Loucy (cell line): ENCODE data around the gene SAMD4B.

Source experiments
- H2AFZ ChIP-seq: fragments of 200-600 bp; sonication (generic); 2 replicates; pipeline ENCODE4 v1.6.0; 2016; ENCODE audit warnings: antibody characterized with exemption, mild to moderate bottlenecking, low read length, moderate library complexity
- H3F3A ChIP-seq: fragments of 200-600 bp; 2 replicates; pipeline ENCODE4 v1.6.0; 2016; ENCODE audit warnings: antibody characterized with exemption, low read depth, mild to moderate bottlenecking
- H3K27me3 ChIP-seq: fragments of 200-600 bp; sonication (generic); 2 replicates; pipeline ENCODE4 v1.6.1; 2014; ENCODE audit warnings: low read length, mild to moderate bottlenecking; ENCODE audit not compliant: insufficient read depth, poor library complexity, severe bottlenecking
- H3K36me3 ChIP-seq: fragments of 200-600 bp; sonication (generic); 2 replicates; pipeline ENCODE4 v1.6.1; 2016; ENCODE audit warnings: low read length; ENCODE audit not compliant: insufficient read depth
- H3K4me1 ChIP-seq: fragments of 200-600 bp; sonication (generic); 2 replicates; pipeline ENCODE4 v1.5.1; 2014; ENCODE audit warnings: low read length, mild to moderate bottlenecking; ENCODE audit not compliant: insufficient read depth, poor library complexity, severe bottlenecking
- H3K4me2 ChIP-seq: fragments of 200-600 bp; sonication (generic); 2 replicates; pipeline ENCODE4 v1.6.0; 2014; ENCODE audit warnings: antibody characterized with exemption, low read length, low read depth, mild to moderate bottlenecking; ENCODE audit not compliant: poor library complexity, severe bottlenecking
- H3K4me3 ChIP-seq: fragments of 200-600 bp; sonication (generic); 2 replicates; pipeline ENCODE4 v1.5.1; 2014; ENCODE audit warnings: low read length, mild to moderate bottlenecking, mixed read lengths; ENCODE audit not compliant: poor library complexity, severe bottlenecking
- H3K79me2 ChIP-seq: fragments of 200-600 bp; sonication (generic); 2 replicates; pipeline ENCODE4 v1.6.1; 2014; ENCODE audit warnings: low read length; ENCODE audit not compliant: insufficient read depth
- H3K9ac ChIP-seq: fragments of 200-600 bp; sonication (generic); 2 replicates; pipeline ENCODE4 v1.6.0; 2014; ENCODE audit warnings: mild to moderate bottlenecking, low read depth, low read length, moderate library complexity; ENCODE audit not compliant: poor library complexity, severe bottlenecking
- H3K9me2 ChIP-seq: fragments of 200-600 bp; sonication (generic); replicated peaks from 2 replicates; pipeline ENCODE4 v1.6.1; 2016; ENCODE audit warnings: low read depth, low read length, mixed read lengths
- H3K9me3 ChIP-seq: fragments of 200-600 bp; sonication (generic); 2 replicates; pipeline ENCODE4 v1.6.1; 2014; ENCODE audit warnings: mild to moderate bottlenecking, antibody characterized with exemption, low read length, low read depth; ENCODE audit not compliant: insufficient read depth
- H4K20me1 ChIP-seq: fragments of 200-600 bp; sonication (generic); 2 replicates; pipeline ENCODE4 v1.6.0; 2014; ENCODE audit warnings: antibody characterized with exemption, low read length, mild to moderate bottlenecking; ENCODE audit not compliant: insufficient read depth, poor library complexity, severe bottlenecking
- EZH2phosphoT487 ChIP-seq: fragments of 200-600 bp; IDR thresholded peaks from 2 replicates; pipeline ENCODE4 v1.6.1; 2018; ENCODE audit warnings: antibody characterized with exemption, mild to moderate bottlenecking, moderate library complexity, borderline replicate concordance
- TF ChIP-seq, protein P1 (sequence below): fragments of 200-600 bp; sonication (generic); conservative IDR thresholded peaks from 2 replicates; pipeline ENCODE4 v1.5.1; 2014; ENCODE audit warnings: mild to moderate bottlenecking, antibody characterized with exemption, low read length

SAMD4B gene

DNA sequence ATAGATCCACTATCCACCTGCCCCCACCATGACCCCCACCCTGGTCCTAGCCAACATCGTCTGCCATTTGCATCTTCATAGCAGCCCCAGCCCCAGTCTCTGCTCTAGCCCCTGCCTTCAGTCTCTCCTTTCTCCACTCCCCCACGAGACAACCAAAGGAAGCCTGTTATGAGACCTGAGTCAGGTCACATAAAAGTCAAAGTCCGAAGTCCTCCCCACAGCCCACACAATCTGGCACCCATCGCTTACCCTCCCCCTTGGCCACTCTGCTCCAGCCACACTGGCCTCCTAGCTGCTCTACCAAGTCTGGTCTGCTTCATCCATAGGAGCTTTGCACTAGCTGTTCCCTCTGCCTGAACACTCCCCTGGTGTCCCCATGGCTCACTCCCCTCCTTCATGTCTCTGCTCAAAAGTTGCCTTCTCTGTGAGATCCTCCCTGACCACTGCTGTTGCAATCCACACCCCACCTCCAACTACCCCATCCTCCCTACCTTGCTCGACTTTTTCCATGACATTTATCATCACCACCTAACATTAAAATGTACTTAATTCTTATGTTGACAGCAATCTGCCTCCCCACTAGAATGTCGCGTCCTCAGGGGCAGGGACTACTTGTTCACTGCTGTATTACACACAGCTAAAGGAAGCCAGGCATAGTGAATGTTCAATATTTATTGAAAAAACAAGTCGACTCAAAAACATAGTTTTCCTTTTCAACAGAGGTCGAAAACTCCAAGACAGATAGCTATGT lies 69.0 kb downstream of the SAMD4B start:
- no peaks in the 10 kb centered on the region for H3K9me2 ChIP-seq
- no peak overlapping the region for H2AFZ ChIP-seq
- H3K36me3 ChIP-seq, result no peaks in the 10 kb centered on the region; the same call in 1 of the 2 replicates
- peaks cover 3% of the 10 kb centered on the region for H3F3A ChIP-seq
- peaks cover 5% of the 10 kb centered on the region for H3K27me3 ChIP-seq
- H3K9me3 ChIP-seq, result no peaks in the 10 kb centered on the region
- H3K79me2 ChIP-seq, result peaks cover 76% of the 10 kb centered on the region
- TF ChIP-seq, protein P1, sequence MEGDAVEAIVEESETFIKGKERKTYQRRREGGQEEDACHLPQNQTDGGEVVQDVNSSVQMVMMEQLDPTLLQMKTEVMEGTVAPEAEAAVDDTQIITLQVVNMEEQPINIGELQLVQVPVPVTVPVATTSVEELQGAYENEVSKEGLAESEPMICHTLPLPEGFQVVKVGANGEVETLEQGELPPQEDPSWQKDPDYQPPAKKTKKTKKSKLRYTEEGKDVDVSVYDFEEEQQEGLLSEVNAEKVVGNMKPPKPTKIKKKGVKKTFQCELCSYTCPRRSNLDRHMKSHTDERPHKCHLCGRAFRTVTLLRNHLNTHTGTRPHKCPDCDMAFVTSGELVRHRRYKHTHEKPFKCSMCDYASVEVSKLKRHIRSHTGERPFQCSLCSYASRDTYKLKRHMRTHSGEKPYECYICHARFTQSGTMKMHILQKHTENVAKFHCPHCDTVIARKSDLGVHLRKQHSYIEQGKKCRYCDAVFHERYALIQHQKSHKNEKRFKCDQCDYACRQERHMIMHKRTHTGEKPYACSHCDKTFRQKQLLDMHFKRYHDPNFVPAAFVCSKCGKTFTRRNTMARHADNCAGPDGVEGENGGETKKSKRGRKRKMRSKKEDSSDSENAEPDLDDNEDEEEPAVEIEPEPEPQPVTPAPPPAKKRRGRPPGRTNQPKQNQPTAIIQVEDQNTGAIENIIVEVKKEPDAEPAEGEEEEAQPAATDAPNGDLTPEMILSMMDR, result no peak
- TF ChIP-seq EZH2phosphoT487, result no peak
- H3K4me1 ChIP-seq, result peaks cover 44% of the 10 kb centered on the region
- peaks cover 48% of the 10 kb centered on the region for H4K20me1 ChIP-seq
- peak overlapping the region; percentile 93 for H3K4me3 ChIP-seq
- H3K4me2 ChIP-seq, result peak overlapping the region; percentile 97
- peak overlapping the region; percentile 94 for H3K9ac ChIP-seq

DNA sequence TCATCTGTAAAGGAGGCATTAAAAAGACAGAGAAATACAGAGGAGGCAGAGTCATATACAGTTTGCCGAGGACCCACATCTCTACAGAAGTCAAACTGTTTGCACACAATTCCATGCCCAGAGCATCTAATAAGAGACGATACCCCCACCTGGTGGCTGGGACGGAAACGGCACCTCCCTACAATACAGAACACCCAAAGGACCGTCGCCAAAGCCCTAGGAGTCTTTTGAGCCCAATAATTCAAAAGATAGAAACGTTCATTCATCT lies 69.5 kb downstream of the SAMD4B start:
- H3K9ac ChIP-seq, result peak overlapping the region; percentile 94
- peaks cover 3% of the 10 kb centered on the region for H3F3A ChIP-seq
- peaks cover 81% of the 10 kb centered on the region for H3K79me2 ChIP-seq
- no peaks in the 10 kb centered on the region; the same call in 1 of the 2 replicates for H3K36me3 ChIP-seq
- H3K4me1 ChIP-seq, result peaks cover 45% of the 10 kb centered on the region
- peaks cover 5% of the 10 kb centered on the region for H3K27me3 ChIP-seq
- H3K4me3 ChIP-seq, result peak overlapping the region; percentile 93
- peaks cover 49% of the 10 kb centered on the region for H4K20me1 ChIP-seq
- no peaks in the 10 kb centered on the region for H3K9me3 ChIP-seq
- H3K9me2 ChIP-seq, result no peaks in the 10 kb centered on the region
- peak overlapping the region; percentile 97 for H3K4me2 ChIP-seq
- no peak overlapping the region for H2AFZ ChIP-seq
- TF ChIP-seq, protein P1, result peak; percentile 99
- TF ChIP-seq EZH2phosphoT487, result no peak

DNA sequence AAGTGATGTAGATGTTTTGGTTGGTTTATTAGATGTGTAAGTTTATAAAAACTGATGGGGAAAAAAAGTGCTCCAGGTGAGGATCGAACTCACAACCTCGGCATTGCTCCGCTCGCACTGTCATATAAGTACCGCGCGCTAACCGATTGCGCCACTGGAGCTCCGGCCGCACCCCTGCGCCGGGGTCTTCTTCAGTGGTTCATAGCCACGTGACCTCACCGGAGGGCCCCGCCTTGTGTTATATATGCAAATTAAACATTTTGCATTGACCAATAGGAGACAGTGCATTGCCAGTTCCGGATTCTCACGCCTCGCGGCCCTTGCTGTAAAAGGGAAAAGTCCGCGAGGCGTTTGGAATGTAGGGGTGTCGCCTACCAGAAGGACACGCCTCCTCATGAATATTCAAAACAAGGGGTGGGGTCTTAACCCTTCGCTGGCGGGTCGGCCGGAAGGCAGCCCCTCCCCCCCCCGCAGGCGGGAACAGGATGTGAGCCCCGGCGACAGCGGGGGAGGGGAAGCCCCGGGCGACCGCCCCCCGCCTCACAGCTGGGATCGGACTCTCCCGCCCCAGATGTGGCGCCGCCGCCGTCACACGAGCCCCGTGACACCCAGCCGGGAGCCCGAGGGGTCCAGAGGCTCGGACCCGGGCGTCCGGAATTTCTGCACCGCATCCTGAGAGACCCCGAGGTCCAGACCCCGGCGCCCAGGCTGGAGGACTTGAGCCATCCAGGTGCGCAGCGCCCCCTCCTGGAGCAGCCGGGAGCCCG lies 70.1 kb downstream of the SAMD4B start, which contains the start of gene PLEKHG2:
TSS of gene PLEKHG2 (plus strand) at position 570 of the 767 bp plus-strand sequence. CDS start 1,418 bp downstream, outside the sequence.
- Histone ChIP-seq H3K9me3 (no peaks in the 10 kb centered on the region), H3K4me2 (peak within 1 kb of the TSS; percentile 97), H3K9me2 (no peaks in the 10 kb centered on the region), H3K79me2 (peaks cover 82% of the 10 kb centered on the region), H3K36me3 (no peaks in the 10 kb centered on the region; the same call in 1 of the 2 replicates), H3K27me3 (peaks cover 5% of the 10 kb centered on the region), H2AFZ (peak within 1 kb of the TSS; percentile 76), H3F3A (no peaks in the 10 kb centered on the region), H4K20me1 (peaks cover 48% of the 10 kb centered on the region), H3K4me3 (peak within 1 kb of the TSS; percentile 93), H3K9ac (peak within 1 kb of the TSS; percentile 98), H3K4me1 (peaks cover 46% of the 10 kb centered on the region)
- TF ChIP-seq EZH2phosphoT487, result no peak
- TF ChIP-seq, protein P1, result peak; percentile 82
